Measurements from ENCODE around the gene GSDME.

GSDME gene

GRCh38 chr7:24701261-24702235, 55.7 kb downstream of the GSDME start:
- no peak for DNase-seq

GRCh38 chr7:24700521-24701260, 56.6 kb downstream of the GSDME start:
- DNase-seq: no peak

GRCh38 chr7:24698531-24699266, 58.6 kb downstream of the GSDME start:
- no peak for DNase-seq

GRCh38 chr7:24697416-24697815, 59.8 kb downstream of the GSDME start:
- no peak for DNase-seq

- DNase-seq: no peak
These were observed 64.7 kb downstream of the GSDME start for GRCh38 chr7:24692592-24692991.

GRCh38 chr7:24690251-24690650, 67.0 kb downstream of the GSDME start:
- DNase-seq: no peak

GRCh38 chr7:24685708-24686107, 71.6 kb downstream of the GSDME start:
- DNase-seq: peak; percentile 25

- DNase-seq: no peak
These were observed 86.5 kb downstream of the GSDME start for GRCh38 chr7:24670782-24671181.

- DNase-seq: no peak
These were observed 87.2 kb downstream of the GSDME start for GRCh38 chr7:24669971-24670591.

- no peak for DNase-seq
These were observed 88.2 kb downstream of the GSDME start for GRCh38 chr7:24668927-24669635.

- DNase-seq: no peak
These were observed 91.5 kb downstream of the GSDME start for GRCh38 chr7:24665564-24666294.

GRCh38 chr7:24660546-24660945, 96.7 kb downstream of the GSDME start:
- DNase-seq: no peak

GRCh38 chr7:24659505-24659904, 97.8 kb downstream of the GSDME start:
- DNase-seq: no peak

- DNase-seq: no peak
These were observed 99.3 kb downstream of the GSDME start for GRCh38 chr7:24657980-24658379.

- no peak for DNase-seq
These were observed 100.7 kb downstream of the GSDME start for GRCh38 chr7:24656608-24657007.

GRCh38 chr7:24654305-24654704, 103.0 kb downstream of the GSDME start:
- no peak for DNase-seq

- DNase-seq: no peak
These were observed 103.8 kb downstream of the GSDME start for GRCh38 chr7:24653316-24654085.

- DNase-seq: no peak
These were observed 104.9 kb downstream of the GSDME start for GRCh38 chr7:24652251-24652939.

Data from NCI-H1436 treated with DMSO at 0.1 percent for 48 hours (cell line).